Body of pancreas (tissue), 4 donors: ENCODE data around the gene SEZ6L2. TPM values are rescaled to one million over a fixed set of nuclear protein-coding genes. Genes with fewer than 3 reads are reported as not detected.

Source experiments
- ATAC-seq: fragments of 150-250 bp; one replicate; pipeline ENCODE4 v1.9.1; 2016
- DNase-seq, 4 donors: peaks; one replicate each; pipeline ENCODE4 v3.0.0-alpha.2; 2019
- H3K27ac ChIP-seq, 4 donors: fragments of 200-600 bp; sonication (generic); 1 replicate in 3 of 4; 2 replicates in 1 of 4; pipeline versions ENCODE4 v1.5.1 to v1.6.1; 2016 to 2019; ENCODE audit warnings: mild to moderate bottlenecking in 1 of 4, mixed read lengths in 1 of 4, moderate library complexity in 1 of 4
- H3K27me3 ChIP-seq, 2 donors: fragments of 200-600 bp; sonication (generic); one replicate each; pipeline ENCODE4 v1.6.0; 2016; ENCODE audit warnings: mild to moderate bottlenecking in 1 of 2
- H3K36me3 ChIP-seq, 2 donors: fragments of 200-600 bp; sonication (generic); replicated peaks in 1 of 2; 2 replicates each; pipeline ENCODE4 v1.5.1; 2016; ENCODE audit warnings: low read depth in 2 of 2; ENCODE audit not compliant: insufficient read depth in 1 of 2
- H3K4me1 ChIP-seq: fragments of 200-600 bp; sonication (generic); one replicate; pipeline ENCODE4 v1.6.0; 2016
- H3K4me3 ChIP-seq, 2 donors: fragments of 200-600 bp; sonication (generic); 1 replicate in 1 of 2; 2 replicates in 1 of 2; pipeline ENCODE4 v1.5.1; 2016 to 2019
- H3K9me3 ChIP-seq, 3 donors: fragments of 200-600 bp; sonication (generic); 1 replicate in 2 of 3; 2 replicates in 1 of 3; pipeline ENCODE4 v1.5.1; 2016
- CTCF ChIP-seq, 7 experiments: fragments of 450-650 bp in 4 of 7; fragments of 200-600 bp in 3 of 7; sonication (generic) in 3 of 7; IDR thresholded peaks; one replicate each; pipeline ENCODE4 v1.5.1; 2016 to 2019; ENCODE audit warnings: antibody characterized with exemption in 7 of 7
- POLR2A ChIP-seq, 3 donors: fragments of 450-650 bp; IDR thresholded peaks; one replicate each; pipeline ENCODE4 v1.6.1; 2016; ENCODE audit warnings: antibody characterized with exemption in 3 of 3, mild to moderate bottlenecking in 2 of 3
- WGBS, 2 donors: methylation state at CpG; one replicate each; pipeline ENCODE4 v1.1.5; 2017; 5-methylcytosine and 5-hydroxymethylcytosine counted together
- intact Hi-C: fragments of 100-400 bp; cut with DNase I; formaldehyde crosslinking; loops from one replicate; pipeline ENCODE4 v1.15.1; 2023
- total RNA-seq, 2 donors: library from RNA; depleted of rRNA; stranded (reverse); fragments of >200 nt; gene quantifications; one replicate each; pipeline ENCODE4 v1.1.0, GENCODE V29; 2016

Gene SEZ6L2
- total RNA-seq, 2 donors from 2014 or later = 19.2 to 28.3 TPM

DNA sequence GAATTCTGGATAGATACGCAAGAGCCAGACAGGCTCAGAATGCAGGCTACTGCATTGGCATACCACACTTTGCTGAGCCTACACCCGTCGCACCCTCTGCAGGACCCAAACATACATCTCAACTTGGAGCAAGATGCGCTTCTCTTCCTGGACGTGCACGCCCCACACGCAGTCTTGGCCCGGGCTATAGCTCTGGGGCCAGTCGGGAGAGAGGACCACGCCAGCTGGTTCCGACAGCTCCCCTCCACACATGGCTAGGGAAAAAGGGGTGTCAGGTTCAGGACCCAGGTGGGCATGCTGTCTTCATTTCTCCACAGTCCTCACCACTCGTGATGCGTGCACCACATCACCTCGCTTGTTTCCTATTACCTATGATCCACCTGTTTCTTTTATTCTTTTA is 21.2 kb downstream of the SEZ6L2 start:
- no peak for TF ChIP-seq POLR2A (IDR thresholded peaks at IDR 0.05)
- no peak for TF ChIP-seq CTCF (IDR thresholded peaks at IDR 0.05)
- Histone ChIP-seq H3K27me3 (no peaks in the 10 kb centered on the region), H3K27ac (no peak overlapping the region), H3K36me3 (no peaks in the 10 kb centered on the region), H3K4me3 (no peak overlapping the region), H3K4me1 (peaks cover 5% of the 10 kb centered on the region), H3K9me3 (no peaks in the 10 kb centered on the region)
- ATAC-seq (no peak), DNase-seq (no peak)
- 94 to 99% methylated on average over 7 to 14 of the region's 14 CpGs for WGBS, 2 donors
- intact Hi-C loops = no loop called here

GRCh38 chr16:29877266-29877961 is 21.9 kb downstream of the SEZ6L2 start:
- Histone ChIP-seq H3K4me3 (no peak overlapping the region), H3K27ac (no peak overlapping the region), H3K36me3 (no peaks in the 10 kb centered on the region), H3K4me1 (peaks cover 5% of the 10 kb centered on the region), H3K9me3 (no peaks in the 10 kb centered on the region), H3K27me3 (no peaks in the 10 kb centered on the region)
- WGBS, 2 donors = 42 to 43% methylated on average over 16 to 18 of the region's 28 CpGs
- DNase-seq (peak in 1 of 4 donors; percentile 37), ATAC-seq (no peak)
- intact Hi-C loops = no loop called here
- TF ChIP-seq POLR2A (IDR thresholded peaks at IDR 0.05) (no peak), CTCF (IDR thresholded peaks at IDR 0.05) (no peak)

DNA sequence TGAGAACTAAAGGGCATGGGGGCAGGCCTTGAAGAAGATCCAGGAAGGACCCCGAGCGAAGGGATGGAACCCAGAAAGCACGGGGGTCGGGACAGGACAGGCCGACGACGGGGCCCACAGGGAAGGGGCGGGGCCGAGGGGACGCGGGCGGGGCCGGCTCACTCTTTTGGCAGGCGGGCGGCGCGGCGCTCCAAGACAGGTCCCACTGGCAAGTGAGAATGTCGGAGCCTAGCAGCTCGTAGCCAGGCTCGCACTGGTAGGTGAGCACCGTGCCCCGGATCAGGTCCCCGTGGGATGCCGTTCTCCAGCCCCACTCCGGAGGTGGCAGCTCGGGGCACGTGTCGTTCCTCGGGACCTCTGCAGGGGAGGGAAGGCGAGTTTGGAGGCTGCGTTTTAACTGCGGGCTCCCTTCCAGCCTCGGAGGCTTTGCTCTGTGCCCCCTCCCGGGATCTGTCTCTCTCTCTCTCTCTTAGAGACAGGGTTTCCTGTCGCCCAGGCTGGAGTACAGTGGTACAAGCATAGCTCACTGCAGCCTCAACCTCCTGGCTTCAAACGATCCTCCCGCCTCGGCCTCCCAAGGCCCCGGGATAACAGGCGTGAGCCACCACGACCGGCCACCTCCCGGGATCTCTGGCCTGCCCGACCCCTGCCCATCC is 22.6 kb downstream of the SEZ6L2 start:
- H3K4me3 ChIP-seq = no peak overlapping the region
- H3K9me3 ChIP-seq = no peaks in the 10 kb centered on the region
- no peak for DNase-seq
- H3K27ac ChIP-seq = no peak overlapping the region
- 46 to 55% methylated on average over 20 to 44 of the region's 45 CpGs for WGBS, 2 donors
- no peak for ATAC-seq
- H3K27me3 ChIP-seq = no peaks in the 10 kb centered on the region
- H3K4me1 ChIP-seq = peaks cover 5% of the 10 kb centered on the region
- intact Hi-C loops = no loop called here
- TF ChIP-seq POLR2A (IDR thresholded peaks at IDR 0.05) = no peak
- no peak for TF ChIP-seq CTCF (IDR thresholded peaks at IDR 0.05)
- no peaks in the 10 kb centered on the region for H3K36me3 ChIP-seq

DNA sequence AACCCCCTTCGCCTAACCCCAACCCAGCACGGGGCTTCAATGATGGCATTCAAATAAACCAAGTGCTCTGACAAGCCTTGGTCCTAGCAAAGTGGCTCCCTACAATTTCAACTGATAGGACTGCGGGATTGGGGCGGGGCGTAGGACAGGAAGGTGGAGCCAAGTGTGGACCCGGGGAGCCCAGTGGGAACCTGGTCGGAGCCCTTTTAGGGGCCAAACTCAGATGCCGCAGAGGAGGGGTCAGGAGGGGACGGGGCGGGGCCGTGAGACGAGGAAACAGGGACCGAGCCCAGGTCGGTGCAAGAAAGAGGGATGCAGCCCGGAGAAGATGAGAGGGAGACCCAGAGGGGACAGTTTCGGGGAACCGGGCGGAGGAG is 23.1 kb downstream of the SEZ6L2 start:
- TF ChIP-seq POLR2A (IDR thresholded peaks at IDR 0.05) (no peak), CTCF (IDR thresholded peaks at IDR 0.05) (no peak)
- no peaks in the 10 kb centered on the region for H3K9me3 ChIP-seq
- ATAC-seq (no peak), DNase-seq (no peak)
- H3K4me3 ChIP-seq = no peak overlapping the region
- WGBS, 2 donors = 49 to 80% methylated on average over 18 of the region's 18 CpGs
- no peaks in the 10 kb centered on the region for H3K36me3 ChIP-seq
- H3K4me1 ChIP-seq = peaks cover 4% of the 10 kb centered on the region
- H3K27me3 ChIP-seq = no peaks in the 10 kb centered on the region
- H3K27ac ChIP-seq = no peak overlapping the region
- intact Hi-C loops = no loop called here

- H3K4me3 ChIP-seq = no peak overlapping the region
- DNase-seq (no peak), ATAC-seq (no peak)
- H3K36me3 ChIP-seq = no peaks in the 10 kb centered on the region
- H3K9me3 ChIP-seq = no peaks in the 10 kb centered on the region
- intact Hi-C loops = no loop called here
- H3K27ac ChIP-seq = no peak overlapping the region
- TF ChIP-seq POLR2A (IDR thresholded peaks at IDR 0.05) (no peak), CTCF (IDR thresholded peaks at IDR 0.05) (no peak)
- 85 to 88% methylated on average over 1 to 5 of the region's 6 CpGs for WGBS, 2 donors
- H3K4me1 ChIP-seq = no peaks in the 10 kb centered on the region
- no peaks in the 10 kb centered on the region for H3K27me3 ChIP-seq
Measured at GRCh38 chr16:29875206-29875605, 24.1 kb downstream of the SEZ6L2 start.
